HepG2 (cell line): ENCODE results near the gene PPP4R4. TPM values are rescaled to one million over a fixed set of nuclear protein-coding genes. Genes with fewer than 3 reads are reported as not detected.

Experiments used
- BORCS8-MEF2B ChIP-seq: sonication (generic); formaldehyde crosslinking; IDR thresholded peaks from 2 replicates; pipeline ENCODE4 v1.8.0; 2022; ENCODE audit warnings: mild to moderate bottlenecking, missing genetic modification reagents
- EEA1 ChIP-seq: sonication (generic); formaldehyde crosslinking; IDR thresholded peaks from 2 replicates; pipeline ENCODE4 v1.5.1; 2020; ENCODE audit warnings: mild to moderate bottlenecking, missing genetic modification reagents, borderline replicate concordance
- FOXM1 ChIP-seq: sonication (generic); formaldehyde crosslinking; IDR thresholded peaks from 2 replicates; pipeline ENCODE4 v1.5.0; 2020; ENCODE audit warnings: missing genetic modification reagents
- HMGA1 ChIP-seq: sonication (generic); formaldehyde crosslinking; conservative IDR thresholded peaks from 2 replicates; pipeline ENCODE4 v1.4.0; 2020; ENCODE audit warnings: missing genetic modification reagents
- HNF4A ChIP-seq: sonication (generic); formaldehyde crosslinking; IDR thresholded peaks from 2 replicates; pipeline ENCODE4 v1.4.0; 2020; ENCODE audit warnings: missing genetic modification reagents
- IRF2 ChIP-seq: IDR thresholded peaks from 2 replicates; pipeline ENCODE4 v1.6.1; 2018; ENCODE audit warnings: missing genetic modification reagents, missing compliant biosample characterization
- JUNB ChIP-seq: sonication (generic); formaldehyde crosslinking; IDR thresholded peaks from 2 replicates; pipeline ENCODE4 v1.8.0; 2022; ENCODE audit warnings: missing genetic modification reagents, mild to moderate bottlenecking, borderline replicate concordance
- NR2F6 ChIP-seq, 2 experiments: IDR thresholded peaks; 2 replicates each; pipeline ENCODE4 v1.6.1; 2016; ENCODE audit warnings: antibody characterized with exemption in 1 of 2, mild to moderate bottlenecking in 1 of 2
- POLR2G ChIP-seq: fragments of 200-400 bp; formaldehyde crosslinking; IDR thresholded peaks from 2 replicates; pipeline ENCODE4 v1.6.1; 2018; ENCODE audit warnings: mild to moderate bottlenecking, low read depth, low read length, moderate library complexity
- RBAK ChIP-seq: sonication (generic); formaldehyde crosslinking; IDR thresholded peaks from 2 replicates; pipeline ENCODE4 v1.5.1; 2020; ENCODE audit warnings: mild to moderate bottlenecking, missing genetic modification reagents
- ZEB1 ChIP-seq: IDR thresholded peaks from 2 replicates; pipeline ENCODE4 v1.6.1; 2012; ENCODE audit warnings: mild to moderate bottlenecking, low read depth, inconsistent platforms; ENCODE audit not compliant: insufficient replicate concordance
- ZNF20 ChIP-seq: sonication (generic); formaldehyde crosslinking; IDR thresholded peaks from 2 replicates; pipeline ENCODE4 v1.4.0; 2020; ENCODE audit warnings: mild to moderate bottlenecking, moderate library complexity, missing genetic modification reagents
- ZNF44 ChIP-seq: sonication (generic); formaldehyde crosslinking; IDR thresholded peaks from 2 replicates; pipeline ENCODE4 v1.5.1; 2020; ENCODE audit warnings: mild to moderate bottlenecking, missing genetic modification reagents
- polyA plus RNA-seq, 8 experiments: library from polyadenylated mRNA; depleted of rRNA in 3 of 8; stranded (reverse) in 7 of 8; unstranded in 1 of 8; fragments of >200 nt; fragmentation: Illumina TruSeq in 4 of 8; extraction: Trizol in 4 of 8; gene quantifications; 2 replicates each; pipeline versions ENCODE4 v1.2.1 to v1.2.3, GENCODE V29; 2011 to 2016; ENCODE audit warnings: low read depth in 4 of 8, missing spikeins in 1 of 8, mixed read lengths in 1 of 8; ENCODE audit not compliant: insufficient read depth in 1 of 8
- total RNA-seq, 5 experiments: library from RNA; depleted of rRNA; stranded (reverse); fragments of >200 nt; fragmentation: Illumina TruSeq; extraction: Trizol; gene quantifications; 2 replicates each; pipeline ENCODE4 v1.2.3, GENCODE V29; 2016; ENCODE audit warnings: low read depth in 1 of 5
- TF ChIP-seq, protein P1 (sequence below): IDR thresholded peaks from 2 replicates; pipeline ENCODE4 v1.6.1; 2012; ENCODE audit warnings: inconsistent platforms
- TF ChIP-seq, protein P2 (sequence below): sonication (generic); formaldehyde crosslinking; IDR thresholded peaks from 2 replicates; pipeline ENCODE4 v1.4.0; 2020; ENCODE audit warnings: mild to moderate bottlenecking, missing genetic modification reagents
- TF ChIP-seq, protein P3 (sequence below): sonication (generic); formaldehyde crosslinking; IDR thresholded peaks from 2 replicates; pipeline ENCODE4 v1.4.0; 2020; ENCODE audit warnings: missing genetic modification reagents
- TF ChIP-seq, protein P4 (sequence below): IDR thresholded peaks from 2 replicates; pipeline ENCODE4 v1.6.1; 2016; ENCODE audit warnings: low read depth, borderline replicate concordance
- TF ChIP-seq, protein P5 (sequence below): sonication (generic); formaldehyde crosslinking; IDR thresholded peaks from 2 replicates; pipeline ENCODE4 v1.9.0; 2022; ENCODE audit warnings: low read depth, missing genetic modification reagents
- TF ChIP-seq, protein P6 (sequence below): sonication (generic); formaldehyde crosslinking; IDR thresholded peaks from 2 replicates; pipeline ENCODE4 v1.4.0; 2020; ENCODE audit warnings: missing genetic modification reagents, borderline replicate concordance
- TF ChIP-seq, protein P7 (sequence below): sonication (generic); formaldehyde crosslinking; IDR thresholded peaks from 2 replicates; pipeline ENCODE4 v1.4.0; 2020; ENCODE audit warnings: mild to moderate bottlenecking, low read depth, missing genetic modification reagents

PPP4R4 gene
- total and polyA plus RNA-seq, 2 of the 13 experiments (the other 11 are each of a cell fraction or from before 2014, with no cell fraction given), result 9.5 to 19.8 TPM

DNA sequence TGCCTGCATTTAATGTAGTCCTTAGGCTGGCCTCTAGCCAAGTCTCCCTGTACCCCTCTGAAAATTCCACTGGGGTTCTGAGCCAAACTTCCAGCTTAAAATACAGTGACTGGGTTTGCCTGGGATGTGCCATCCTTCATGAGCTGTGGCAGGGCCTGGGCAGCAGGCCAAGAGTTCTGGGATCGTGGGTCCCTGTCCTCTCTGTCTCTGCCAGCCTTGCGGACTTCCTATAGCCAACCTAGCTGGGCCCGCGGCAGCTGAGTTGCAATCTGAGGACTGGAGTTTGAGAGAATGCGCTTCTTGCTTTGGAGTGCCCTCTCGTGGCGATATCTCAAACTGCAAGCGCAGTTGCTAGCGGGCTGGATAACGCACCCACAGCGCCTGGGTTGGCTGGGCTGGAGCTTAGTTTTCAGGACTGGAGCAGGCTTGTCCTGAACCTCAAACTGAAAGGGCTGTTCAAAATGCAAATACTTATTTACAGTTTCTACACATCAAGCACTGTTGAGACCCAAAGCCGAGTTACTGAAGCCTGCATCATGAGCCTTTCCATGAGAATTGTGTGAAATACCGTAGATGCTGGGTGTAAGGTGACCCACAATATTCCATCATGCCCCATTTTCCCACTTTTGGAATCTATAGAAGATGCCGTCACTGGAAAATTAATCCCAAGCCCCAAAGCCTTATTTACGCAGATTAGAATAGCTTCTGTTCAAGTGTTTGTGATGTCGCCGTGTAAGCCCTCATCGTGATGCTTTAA is 37.4 kb upstream of the PPP4R4 start (continued):
- TF ChIP-seq JUNB (no peak), ZNF44 (CRISPR knock-in tag) (no peak), BORCS8-MEF2B (CRISPR knock-in tag) (0 out of 2 replicates have a peak, but pooled peaks have one; percentile 42), EEA1 (no peak), HMGA1 (no peak), ZNF20 (CRISPR knock-in tag) (no peak), NR2F6 (IDR thresholded peaks at IDR 0.05) (no peak), NR2F6 (CRISPR knock-in tag; IDR thresholded peaks at IDR 0.05) (peak; percentile 39; the same call in 1 of the 2 replicates), RBAK (CRISPR knock-in tag) (no peak), FOXM1 (no peak), IRF2 (CRISPR knock-in tag) (peak; percentile 76), HNF4A (no peak), ZEB1 (no peak), POLR2G (no peak)
- TF ChIP-seq, protein P1, sequence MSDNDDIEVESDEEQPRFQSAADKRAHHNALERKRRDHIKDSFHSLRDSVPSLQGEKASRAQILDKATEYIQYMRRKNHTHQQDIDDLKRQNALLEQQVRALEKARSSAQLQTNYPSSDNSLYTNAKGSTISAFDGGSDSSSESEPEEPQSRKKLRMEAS, result no peak
- TF ChIP-seq, protein P2, sequence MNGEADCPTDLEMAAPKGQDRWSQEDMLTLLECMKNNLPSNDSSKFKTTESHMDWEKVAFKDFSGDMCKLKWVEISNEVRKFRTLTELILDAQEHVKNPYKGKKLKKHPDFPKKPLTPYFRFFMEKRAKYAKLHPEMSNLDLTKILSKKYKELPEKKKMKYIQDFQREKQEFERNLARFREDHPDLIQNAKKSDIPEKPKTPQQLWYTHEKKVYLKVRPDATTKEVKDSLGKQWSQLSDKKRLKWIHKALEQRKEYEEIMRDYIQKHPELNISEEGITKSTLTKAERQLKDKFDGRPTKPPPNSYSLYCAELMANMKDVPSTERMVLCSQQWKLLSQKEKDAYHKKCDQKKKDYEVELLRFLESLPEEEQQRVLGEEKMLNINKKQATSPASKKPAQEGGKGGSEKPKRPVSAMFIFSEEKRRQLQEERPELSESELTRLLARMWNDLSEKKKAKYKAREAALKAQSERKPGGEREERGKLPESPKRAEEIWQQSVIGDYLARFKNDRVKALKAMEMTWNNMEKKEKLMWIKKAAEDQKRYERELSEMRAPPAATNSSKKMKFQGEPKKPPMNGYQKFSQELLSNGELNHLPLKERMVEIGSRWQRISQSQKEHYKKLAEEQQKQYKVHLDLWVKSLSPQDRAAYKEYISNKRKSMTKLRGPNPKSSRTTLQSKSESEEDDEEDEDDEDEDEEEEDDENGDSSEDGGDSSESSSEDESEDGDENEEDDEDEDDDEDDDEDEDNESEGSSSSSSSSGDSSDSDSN (CRISPR knock-in tag), result no peak
- TF ChIP-seq, protein P3, sequence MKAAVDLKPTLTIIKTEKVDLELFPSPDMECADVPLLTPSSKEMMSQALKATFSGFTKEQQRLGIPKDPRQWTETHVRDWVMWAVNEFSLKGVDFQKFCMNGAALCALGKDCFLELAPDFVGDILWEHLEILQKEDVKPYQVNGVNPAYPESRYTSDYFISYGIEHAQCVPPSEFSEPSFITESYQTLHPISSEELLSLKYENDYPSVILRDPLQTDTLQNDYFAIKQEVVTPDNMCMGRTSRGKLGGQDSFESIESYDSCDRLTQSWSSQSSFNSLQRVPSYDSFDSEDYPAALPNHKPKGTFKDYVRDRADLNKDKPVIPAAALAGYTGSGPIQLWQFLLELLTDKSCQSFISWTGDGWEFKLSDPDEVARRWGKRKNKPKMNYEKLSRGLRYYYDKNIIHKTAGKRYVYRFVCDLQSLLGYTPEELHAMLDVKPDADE, result no peak
- TF ChIP-seq, protein P4, sequence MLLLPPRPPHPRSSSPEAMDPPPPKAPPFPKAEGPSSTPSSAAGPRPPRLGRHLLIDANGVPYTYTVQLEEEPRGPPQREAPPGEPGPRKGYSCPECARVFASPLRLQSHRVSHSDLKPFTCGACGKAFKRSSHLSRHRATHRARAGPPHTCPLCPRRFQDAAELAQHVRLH, result peak; percentile 32; the same call in 1 of the 2 replicates
- TF ChIP-seq, protein P5, sequence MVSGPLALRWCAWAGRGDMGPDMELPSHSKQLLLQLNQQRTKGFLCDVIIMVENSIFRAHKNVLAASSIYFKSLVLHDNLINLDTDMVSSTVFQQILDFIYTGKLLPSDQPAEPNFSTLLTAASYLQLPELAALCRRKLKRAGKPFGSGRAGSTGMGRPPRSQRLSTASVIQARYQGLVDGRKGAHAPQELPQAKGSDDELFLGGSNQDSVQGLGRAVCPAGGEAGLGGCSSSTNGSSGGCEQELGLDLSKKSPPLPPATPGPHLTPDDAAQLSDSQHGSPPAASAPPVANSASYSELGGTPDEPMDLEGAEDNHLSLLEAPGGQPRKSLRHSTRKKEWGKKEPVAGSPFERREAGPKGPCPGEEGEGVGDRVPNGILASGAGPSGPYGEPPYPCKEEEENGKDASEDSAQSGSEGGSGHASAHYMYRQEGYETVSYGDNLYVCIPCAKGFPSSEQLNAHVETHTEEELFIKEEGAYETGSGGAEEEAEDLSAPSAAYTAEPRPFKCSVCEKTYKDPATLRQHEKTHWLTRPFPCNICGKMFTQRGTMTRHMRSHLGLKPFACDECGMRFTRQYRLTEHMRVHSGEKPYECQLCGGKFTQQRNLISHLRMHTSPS (CRISPR knock-in tag), result peak; percentile 26; the same call in 1 of the 2 replicates
- TF ChIP-seq, protein P6, sequence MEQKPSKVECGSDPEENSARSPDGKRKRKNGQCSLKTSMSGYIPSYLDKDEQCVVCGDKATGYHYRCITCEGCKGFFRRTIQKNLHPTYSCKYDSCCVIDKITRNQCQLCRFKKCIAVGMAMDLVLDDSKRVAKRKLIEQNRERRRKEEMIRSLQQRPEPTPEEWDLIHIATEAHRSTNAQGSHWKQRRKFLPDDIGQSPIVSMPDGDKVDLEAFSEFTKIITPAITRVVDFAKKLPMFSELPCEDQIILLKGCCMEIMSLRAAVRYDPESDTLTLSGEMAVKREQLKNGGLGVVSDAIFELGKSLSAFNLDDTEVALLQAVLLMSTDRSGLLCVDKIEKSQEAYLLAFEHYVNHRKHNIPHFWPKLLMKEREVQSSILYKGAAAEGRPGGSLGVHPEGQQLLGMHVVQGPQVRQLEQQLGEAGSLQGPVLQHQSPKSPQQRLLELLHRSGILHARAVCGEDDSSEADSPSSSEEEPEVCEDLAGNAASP (CRISPR knock-in tag), result 0 out of 2 replicates have a peak, but pooled peaks have one; percentile 46
- TF ChIP-seq, protein P7, sequence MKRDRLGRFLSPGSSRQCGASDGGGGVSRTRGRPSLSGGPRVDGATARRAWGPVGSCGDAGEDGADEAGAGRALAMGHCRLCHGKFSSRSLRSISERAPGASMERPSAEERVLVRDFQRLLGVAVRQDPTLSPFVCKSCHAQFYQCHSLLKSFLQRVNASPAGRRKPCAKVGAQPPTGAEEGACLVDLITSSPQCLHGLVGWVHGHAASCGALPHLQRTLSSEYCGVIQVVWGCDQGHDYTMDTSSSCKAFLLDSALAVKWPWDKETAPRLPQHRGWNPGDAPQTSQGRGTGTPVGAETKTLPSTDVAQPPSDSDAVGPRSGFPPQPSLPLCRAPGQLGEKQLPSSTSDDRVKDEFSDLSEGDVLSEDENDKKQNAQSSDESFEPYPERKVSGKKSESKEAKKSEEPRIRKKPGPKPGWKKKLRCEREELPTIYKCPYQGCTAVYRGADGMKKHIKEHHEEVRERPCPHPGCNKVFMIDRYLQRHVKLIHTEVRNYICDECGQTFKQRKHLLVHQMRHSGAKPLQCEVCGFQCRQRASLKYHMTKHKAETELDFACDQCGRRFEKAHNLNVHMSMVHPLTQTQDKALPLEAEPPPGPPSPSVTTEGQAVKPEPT, result no peak
